Esophagus muscularis mucosa (tissue), 4 donors: ENCODE results near the gene SNX19.

Experiments
- EP300 ChIP-seq: sonication (generic); formaldehyde crosslinking; IDR thresholded peaks from one replicate; pipeline ENCODE4 v1.6.1; 2017; ENCODE audit warnings: antibody characterized with exemption
- POLR2AphosphoS5 ChIP-seq, 2 donors: sonication (generic); formaldehyde crosslinking; IDR thresholded peaks; one replicate each; pipeline ENCODE4 v1.6.1; 2017; ENCODE audit warnings: antibody characterized with exemption in 2 of 2
- TF ChIP-seq, protein P1 (sequence below), 3 experiments: fragments of 200-600 bp in 2 of 3; fragments of 450-650 bp in 1 of 3; sonication (generic) in 2 of 3; IDR thresholded peaks; one replicate each; pipeline ENCODE4 v1.5.1; 2017 to 2019; ENCODE audit warnings: antibody characterized with exemption in 3 of 3, mild to moderate bottlenecking in 2 of 3, moderate library complexity in 1 of 3

- TF ChIP-seq, protein P1, sequence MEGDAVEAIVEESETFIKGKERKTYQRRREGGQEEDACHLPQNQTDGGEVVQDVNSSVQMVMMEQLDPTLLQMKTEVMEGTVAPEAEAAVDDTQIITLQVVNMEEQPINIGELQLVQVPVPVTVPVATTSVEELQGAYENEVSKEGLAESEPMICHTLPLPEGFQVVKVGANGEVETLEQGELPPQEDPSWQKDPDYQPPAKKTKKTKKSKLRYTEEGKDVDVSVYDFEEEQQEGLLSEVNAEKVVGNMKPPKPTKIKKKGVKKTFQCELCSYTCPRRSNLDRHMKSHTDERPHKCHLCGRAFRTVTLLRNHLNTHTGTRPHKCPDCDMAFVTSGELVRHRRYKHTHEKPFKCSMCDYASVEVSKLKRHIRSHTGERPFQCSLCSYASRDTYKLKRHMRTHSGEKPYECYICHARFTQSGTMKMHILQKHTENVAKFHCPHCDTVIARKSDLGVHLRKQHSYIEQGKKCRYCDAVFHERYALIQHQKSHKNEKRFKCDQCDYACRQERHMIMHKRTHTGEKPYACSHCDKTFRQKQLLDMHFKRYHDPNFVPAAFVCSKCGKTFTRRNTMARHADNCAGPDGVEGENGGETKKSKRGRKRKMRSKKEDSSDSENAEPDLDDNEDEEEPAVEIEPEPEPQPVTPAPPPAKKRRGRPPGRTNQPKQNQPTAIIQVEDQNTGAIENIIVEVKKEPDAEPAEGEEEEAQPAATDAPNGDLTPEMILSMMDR (IDR thresholded peaks at IDR 0.05), result no peak
- peak in 1 of 2 donors; percentile 4 for TF ChIP-seq POLR2AphosphoS5 (IDR thresholded peaks at IDR 0.05)
- no peak for TF ChIP-seq EP300
Measured at GRCh38 chr11:130865091-130865773, 51.0 kb downstream of the SNX19 start.
